Measurements from ENCODE around the gene NQO2. TPM values are rescaled to one million over a fixed set of nuclear protein-coding genes. Genes with fewer than 3 reads are reported as not detected.
A peak's percentile ranks its signal among the peaks of the same experiment; 100 is the strongest.
"Not testable (repeated sequence)": the region's sequence is repeated elsewhere in the genome, so short reads cannot be mapped to it uniquely, and the experiment has no call there.

The NQO2 gene
- total RNA-seq, 1 experiment from 2014 or later = 5.5 TPM

- H3K9ac ChIP-seq (ENCODE audit: low read length) = no peak overlapping the region
- DNase-seq = no peak
- H3K27me3 ChIP-seq (ENCODE audit: low read length) = no peaks in the 10 kb centered on the region
- H4K20me1 ChIP-seq (ENCODE audit: insufficient read depth, low read depth, low read length) = no peaks in the 10 kb centered on the region
- peaks cover 7% of the 10 kb centered on the region for H3K9me3 ChIP-seq (ENCODE audit: low read length)
- H3K9me2 ChIP-seq (replicated peaks; ENCODE audit: insufficient read depth, low read length) = no peaks in the 10 kb centered on the region
- H3K4me3 ChIP-seq (ENCODE audit: low read length) = no peak overlapping the region
- H3K4me2 ChIP-seq (ENCODE audit: low read depth, low read length, poor library complexity, severe bottlenecking) = no peak overlapping the region
- H3K36me3 ChIP-seq (ENCODE audit: insufficient read depth, low read length) = peaks cover 7% of the 10 kb centered on the region
- no peak overlapping the region for H3K27ac ChIP-seq (ENCODE audit: low read length)
- H3K79me2 ChIP-seq (ENCODE audit: low read length) = no peaks in the 10 kb centered on the region
- H2AFZ ChIP-seq (ENCODE audit: low read length) = no peak overlapping the region
- no peaks in the 10 kb centered on the region for H3K4me1 ChIP-seq (ENCODE audit: low read length)
Observed at GRCh38 chr6:3016473-3017280, 17.0 kb downstream of the NQO2 start.

GRCh38 chr6:3017304-3017703 is 17.6 kb downstream of the NQO2 start:
- H3K9ac ChIP-seq (ENCODE audit: low read length) = no peak overlapping the region
- H2AFZ ChIP-seq (ENCODE audit: low read length) = no peak overlapping the region
- no peak overlapping the region for H3K4me3 ChIP-seq (ENCODE audit: low read length)
- DNase-seq = no peak
- no peak overlapping the region for H3K4me2 ChIP-seq (ENCODE audit: low read depth, low read length, poor library complexity, severe bottlenecking)
- peaks cover 4% of the 10 kb centered on the region for H3K4me1 ChIP-seq (ENCODE audit: low read length)
- no peaks in the 10 kb centered on the region for H3K9me2 ChIP-seq (replicated peaks; ENCODE audit: insufficient read depth, low read length)
- H3K36me3 ChIP-seq (ENCODE audit: insufficient read depth, low read length) = peaks cover 7% of the 10 kb centered on the region
- no peaks in the 10 kb centered on the region for H3K27me3 ChIP-seq (ENCODE audit: low read length)
- peaks cover 1% of the 10 kb centered on the region; the same call in 1 of the 2 replicates for H3K9me3 ChIP-seq (ENCODE audit: low read length)
- H3K27ac ChIP-seq (ENCODE audit: low read length) = no peak overlapping the region
- H3K79me2 ChIP-seq (ENCODE audit: low read length) = peaks cover 3% of the 10 kb centered on the region; the same call in 1 of the 2 replicates
- no peaks in the 10 kb centered on the region for H4K20me1 ChIP-seq (ENCODE audit: insufficient read depth, low read depth, low read length)

GRCh38 chr6:3019065-3019464 is 19.4 kb downstream of the NQO2 start:
- H3K9me3 ChIP-seq (ENCODE audit: low read length) = no peaks in the 10 kb centered on the region
- H3K9me2 ChIP-seq (replicated peaks; ENCODE audit: insufficient read depth, low read length) = no peaks in the 10 kb centered on the region
- peaks cover 7% of the 10 kb centered on the region for H3K36me3 ChIP-seq (ENCODE audit: insufficient read depth, low read length)
- H4K20me1 ChIP-seq (ENCODE audit: insufficient read depth, low read depth, low read length) = no peaks in the 10 kb centered on the region
- no peak overlapping the region for H3K9ac ChIP-seq (ENCODE audit: low read length)
- peaks cover 20% of the 10 kb centered on the region for H3K4me1 ChIP-seq (ENCODE audit: low read length)
- no peak overlapping the region for H2AFZ ChIP-seq (ENCODE audit: low read length)
- no peak overlapping the region for H3K4me3 ChIP-seq (ENCODE audit: low read length)
- DNase-seq = no peak
- peaks cover 16% of the 10 kb centered on the region for H3K79me2 ChIP-seq (ENCODE audit: low read length)
- H3K27ac ChIP-seq (ENCODE audit: low read length) = no peak overlapping the region
- no peak overlapping the region for H3K4me2 ChIP-seq (ENCODE audit: low read depth, low read length, poor library complexity, severe bottlenecking)
- H3K27me3 ChIP-seq (ENCODE audit: low read length) = no peaks in the 10 kb centered on the region

GRCh38 chr6:3019749-3020320 is 20.1 kb downstream of the NQO2 start:
- H3K9me2 ChIP-seq (replicated peaks; ENCODE audit: insufficient read depth, low read length) = no peaks in the 10 kb centered on the region
- H3K27me3 ChIP-seq (ENCODE audit: low read length) = no peaks in the 10 kb centered on the region
- peaks cover 16% of the 10 kb centered on the region for H3K79me2 ChIP-seq (ENCODE audit: low read length)
- H3K36me3 ChIP-seq (ENCODE audit: insufficient read depth, low read length) = peaks cover 7% of the 10 kb centered on the region
- H2AFZ ChIP-seq (ENCODE audit: low read length) = no peak overlapping the region
- no peak for DNase-seq
- H4K20me1 ChIP-seq (ENCODE audit: insufficient read depth, low read depth, low read length) = no peaks in the 10 kb centered on the region
- H3K27ac ChIP-seq (ENCODE audit: low read length) = no peak overlapping the region
- H3K9me3 ChIP-seq (ENCODE audit: low read length) = no peaks in the 10 kb centered on the region
- no peak overlapping the region for H3K4me2 ChIP-seq (ENCODE audit: low read depth, low read length, poor library complexity, severe bottlenecking)
- peaks cover 28% of the 10 kb centered on the region for H3K4me1 ChIP-seq (ENCODE audit: low read length)
- H3K4me3 ChIP-seq (ENCODE audit: low read length) = no peak overlapping the region
- no peak overlapping the region for H3K9ac ChIP-seq (ENCODE audit: low read length)

- H4K20me1 ChIP-seq (ENCODE audit: insufficient read depth, low read depth, low read length); H3K36me3 ChIP-seq (ENCODE audit: insufficient read depth, low read length); H3K9me2 ChIP-seq (replicated peaks; ENCODE audit: insufficient read depth, low read length); H2AFZ ChIP-seq (ENCODE audit: low read length); H3K27me3 ChIP-seq (ENCODE audit: low read length); H3K9me3 ChIP-seq (ENCODE audit: low read length); H3K9ac ChIP-seq (ENCODE audit: low read length); H3K4me3 ChIP-seq (ENCODE audit: low read length); H3K27ac ChIP-seq (ENCODE audit: low read length); DNase-seq; H3K4me2 ChIP-seq (ENCODE audit: low read depth, low read length, poor library complexity, severe bottlenecking): not testable (repeated sequence)
- Histone ChIP-seq H3K79me2 (ENCODE audit: low read length) (peaks cover 16% of the 10 kb centered on the region), H3K4me1 (ENCODE audit: low read length) (peaks cover 36% of the 10 kb centered on the region)
Observed at GRCh38 chr6:3020976-3021598, 21.4 kb downstream of the NQO2 start.

- Histone ChIP-seq H3K27me3 (ENCODE audit: low read length) (no peaks in the 10 kb centered on the region), H3K79me2 (ENCODE audit: low read length) (peaks cover 16% of the 10 kb centered on the region), H3K4me2 (ENCODE audit: low read depth, low read length, poor library complexity, severe bottlenecking) (peak overlapping the region; percentile 94), H3K9me3 (ENCODE audit: low read length) (no peaks in the 10 kb centered on the region), H3K9me2 (replicated peaks; ENCODE audit: insufficient read depth, low read length) (no peaks in the 10 kb centered on the region), H4K20me1 (ENCODE audit: insufficient read depth, low read depth, low read length) (no peaks in the 10 kb centered on the region), H3K4me1 (ENCODE audit: low read length) (peaks cover 50% of the 10 kb centered on the region), H3K4me3 (ENCODE audit: low read length) (peak overlapping the region; percentile 75), H2AFZ (ENCODE audit: low read length) (peak overlapping the region; percentile 90), H3K36me3 (ENCODE audit: insufficient read depth, low read length) (peaks cover 7% of the 10 kb centered on the region), H3K27ac (ENCODE audit: low read length) (peak overlapping the region; percentile 89), H3K9ac (ENCODE audit: low read length) (peak overlapping the region; percentile 87)
- DNase-seq = peak; percentile 59
Observed at GRCh38 chr6:3022765-3023662, 23.3 kb downstream of the NQO2 start.

GRCh38 chr6:3023663-3024483 is 24.2 kb downstream of the NQO2 start:
- peaks cover 7% of the 10 kb centered on the region for H3K36me3 ChIP-seq (ENCODE audit: insufficient read depth, low read length)
- H3K4me1 ChIP-seq (ENCODE audit: low read length) = peaks cover 50% of the 10 kb centered on the region
- H3K9ac ChIP-seq (ENCODE audit: low read length) = peak overlapping the region; percentile 87
- H3K79me2 ChIP-seq (ENCODE audit: low read length) = peaks cover 16% of the 10 kb centered on the region
- H3K9me3 ChIP-seq (ENCODE audit: low read length) = no peaks in the 10 kb centered on the region
- no peaks in the 10 kb centered on the region for H4K20me1 ChIP-seq (ENCODE audit: insufficient read depth, low read depth, low read length)
- H3K27ac ChIP-seq (ENCODE audit: low read length) = peak overlapping the region; percentile 89
- H3K9me2 ChIP-seq (replicated peaks; ENCODE audit: insufficient read depth, low read length) = no peaks in the 10 kb centered on the region
- peak overlapping the region; percentile 75 for H3K4me3 ChIP-seq (ENCODE audit: low read length)
- H2AFZ ChIP-seq (ENCODE audit: low read length) = peak overlapping the region; percentile 90
- peak; percentile 97 for DNase-seq
- peak overlapping the region; percentile 94 for H3K4me2 ChIP-seq (ENCODE audit: low read depth, low read length, poor library complexity, severe bottlenecking)
- no peaks in the 10 kb centered on the region for H3K27me3 ChIP-seq (ENCODE audit: low read length)
